DMS153 (cell line): Measurements from ENCODE around the gene COL6A3.

Experiments used
- DNase-seq: peaks from one replicate; lab custom pipeline; 2025; lab: John Stamatoyannopoulos, UW

Gene COL6A3

GRCh38 chr2:237348281-237348865, 65.6 kb downstream of the COL6A3 start:
- no peak for DNase-seq

DNA sequence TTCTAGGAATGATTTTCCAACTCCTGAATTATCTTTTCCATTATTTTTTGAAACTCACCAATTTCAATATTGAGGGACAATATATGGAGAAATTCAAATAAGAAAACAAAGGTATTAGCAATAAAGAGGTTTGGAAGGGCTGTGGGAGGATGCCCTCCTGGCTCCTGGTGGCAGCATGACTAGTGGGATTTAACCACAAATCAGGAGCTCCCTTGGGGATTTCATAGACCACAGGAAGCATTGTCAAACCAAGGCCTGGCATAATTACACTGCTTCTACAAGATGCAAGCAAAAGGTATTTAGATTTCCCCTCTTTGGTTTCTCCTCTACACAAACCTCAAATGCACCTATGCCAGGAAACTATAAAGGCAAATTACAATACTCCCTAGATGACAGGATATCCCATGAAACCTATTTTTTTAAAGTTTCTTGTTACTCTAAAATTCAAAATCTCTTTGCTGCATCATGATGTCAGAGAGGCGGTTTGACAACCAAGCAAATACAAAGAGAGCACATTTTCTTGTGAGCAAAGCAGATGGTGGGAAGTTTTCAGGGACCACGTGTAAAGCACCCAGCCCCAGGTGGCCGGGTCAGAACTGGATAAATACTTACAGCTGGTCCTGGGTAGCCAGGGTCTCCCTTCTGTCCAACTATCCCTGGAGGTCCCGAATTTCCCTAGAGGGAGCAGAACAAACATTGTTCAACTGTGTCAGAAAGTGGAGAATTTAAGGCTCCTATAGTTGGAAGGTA, 67.9 kb downstream of the COL6A3 start:
- DNase-seq, result peak; percentile 5

DNA sequence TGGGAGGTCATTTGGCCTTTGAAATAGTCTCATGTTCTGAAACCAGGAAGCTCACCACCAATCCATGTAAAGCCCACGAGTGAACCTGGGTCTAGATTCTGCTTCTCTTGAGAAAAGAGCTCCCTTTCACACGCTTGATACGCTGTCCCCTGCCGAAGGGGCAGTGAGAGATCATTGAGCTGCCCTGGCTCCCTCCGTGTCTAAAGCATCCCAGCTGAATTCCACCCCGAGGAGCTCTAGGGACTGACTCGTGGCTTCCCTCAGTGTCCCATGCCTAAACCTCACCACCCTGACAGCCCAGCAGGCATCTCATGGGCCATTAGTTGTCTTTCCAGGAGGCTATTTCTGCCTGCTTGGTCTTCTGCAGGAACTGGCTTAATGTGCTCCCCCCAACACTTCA, 68.6 kb downstream of the COL6A3 start:
- no peak for DNase-seq

GRCh38 chr2:237344942-237345341, 69.0 kb downstream of the COL6A3 start:
- no peak for DNase-seq

GRCh38 chr2:237343993-237344392, 70.0 kb downstream of the COL6A3 start:
- no peak for DNase-seq

- DNase-seq, result peak; percentile 83
Measured at GRCh38 chr2:237341872-237342271, 72.1 kb downstream of the COL6A3 start.

DNA sequence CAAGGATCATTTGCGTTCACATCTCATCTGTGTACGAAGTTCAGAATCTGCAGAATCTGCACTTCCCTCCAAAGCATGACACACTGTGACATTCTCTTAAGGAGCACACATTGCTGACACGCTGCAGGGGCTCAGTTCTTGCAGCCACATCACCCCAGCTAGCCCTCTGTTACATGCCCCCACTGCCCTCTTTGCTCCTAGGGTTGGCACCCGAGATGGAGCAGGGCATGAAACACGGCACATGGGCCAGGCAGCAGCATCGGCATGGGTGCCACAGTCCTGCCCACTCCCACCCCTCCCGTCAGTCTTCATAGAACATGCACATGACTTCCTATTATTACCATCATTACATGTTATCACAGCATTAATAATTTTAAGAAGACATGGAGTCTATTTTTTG, 76.4 kb downstream of the COL6A3 start:
- DNase-seq, result no peak

GRCh38 chr2:237336131-237336530, 77.8 kb downstream of the COL6A3 start:
- no peak for DNase-seq

DNA sequence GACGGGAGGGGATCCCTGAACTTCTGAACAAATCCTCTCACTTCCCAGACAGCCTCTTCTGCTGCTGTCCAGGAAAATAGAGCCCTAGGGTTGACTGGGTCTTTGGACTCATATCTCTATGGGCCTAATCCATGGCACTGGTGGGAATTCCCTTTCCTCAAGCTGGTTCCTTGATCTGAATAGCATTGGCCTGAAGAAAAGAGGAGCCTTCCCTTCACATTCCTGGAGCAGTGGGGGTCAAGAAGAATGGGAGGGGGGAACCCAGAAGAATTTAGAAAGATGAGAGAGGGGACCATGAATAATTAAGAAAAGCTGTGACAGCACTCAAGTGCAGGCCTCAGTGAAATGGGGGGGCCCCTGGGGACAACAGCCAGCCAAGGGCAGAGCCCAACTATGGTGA, 80.2 kb downstream of the COL6A3 start:
- no peak for DNase-seq

GRCh38 chr2:237330541-237330940, 83.4 kb downstream of the COL6A3 start:
- DNase-seq, result no peak

- DNase-seq, result peak; percentile 44
Measured at GRCh38 chr2:237327175-237327950, 86.6 kb downstream of the COL6A3 start.

GRCh38 chr2:237326266-237327171, 87.4 kb downstream of the COL6A3 start:
- DNase-seq, result no peak

DNA sequence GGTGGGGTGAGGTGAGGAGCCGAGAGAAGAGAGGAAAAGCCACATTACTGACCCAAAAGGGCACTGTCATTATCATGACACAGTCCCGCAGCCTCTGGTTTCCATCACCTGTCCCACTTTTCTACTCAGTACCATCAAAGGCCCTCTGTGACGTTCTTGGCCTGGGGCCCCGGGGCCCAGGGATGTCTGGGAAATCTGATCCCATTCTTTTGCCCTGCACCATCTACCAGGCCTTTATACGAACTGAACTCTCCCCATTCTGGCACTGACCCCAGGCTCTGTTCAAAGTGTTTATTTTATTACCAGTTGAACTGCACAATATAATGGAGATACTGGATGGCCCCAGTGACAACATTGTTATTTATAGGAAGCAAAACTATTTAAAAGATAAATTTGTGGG, 89.1 kb downstream of the COL6A3 start:
- DNase-seq, result peak; percentile 17

DNA sequence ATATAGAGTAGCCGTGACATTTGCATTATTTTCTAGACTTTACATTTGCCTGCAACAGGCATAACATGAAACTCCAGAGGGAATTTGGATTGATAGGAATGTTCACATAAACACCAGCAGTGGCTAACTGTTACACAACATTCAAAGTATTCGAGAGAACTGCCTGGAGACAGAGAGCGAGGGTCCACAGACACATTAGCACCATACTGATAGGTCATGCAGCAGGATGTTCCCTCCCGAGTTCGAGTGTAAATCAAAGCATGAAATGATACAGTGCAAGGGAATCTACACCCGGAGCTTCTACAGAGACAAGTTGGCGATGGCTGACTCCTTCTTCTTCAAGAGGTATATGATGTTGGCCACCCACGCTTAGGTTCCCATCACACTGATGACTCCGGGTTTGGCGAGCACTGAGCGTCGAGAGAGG, 89.5 kb downstream of the COL6A3 start:
- DNase-seq, result no peak

DNA sequence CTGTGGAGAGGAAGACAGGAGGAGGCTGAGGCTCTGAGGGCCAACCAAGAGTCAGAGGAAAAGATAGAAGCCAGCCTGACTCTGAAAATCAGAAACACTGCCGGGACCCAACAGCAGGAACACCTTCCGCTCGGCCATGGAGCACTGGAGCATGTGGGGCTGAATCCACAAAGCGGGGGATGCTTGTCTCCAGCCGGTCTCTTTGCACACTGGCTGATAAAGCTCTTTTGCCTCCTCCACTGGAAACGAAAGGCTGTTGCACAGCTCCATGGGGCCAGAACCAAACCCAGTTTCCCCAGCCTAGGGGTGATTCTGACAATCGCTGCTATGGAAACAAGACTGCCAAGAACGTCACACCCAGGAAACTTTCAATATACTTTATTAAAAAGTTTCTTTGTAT, 90.3 kb downstream of the COL6A3 start:
- no peak for DNase-seq

DNA sequence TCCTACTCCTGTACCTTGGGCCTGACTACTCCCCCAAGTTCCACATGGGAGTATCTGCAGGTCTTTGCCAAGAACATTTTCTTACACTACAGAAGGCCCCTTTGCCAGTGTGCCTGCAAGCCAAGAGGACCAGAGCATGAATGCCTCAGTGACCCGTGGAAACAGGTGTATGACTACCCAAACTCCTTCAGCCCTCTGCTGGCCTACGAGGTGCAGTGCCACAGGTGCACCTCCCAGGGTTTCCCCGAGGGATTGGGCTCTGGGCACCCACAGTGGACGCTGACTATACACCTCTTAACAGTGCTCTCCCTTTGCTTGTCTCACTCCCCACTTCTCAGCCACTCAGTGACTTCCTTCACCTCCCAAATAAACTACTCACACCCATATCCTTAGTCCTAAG, 91.4 kb downstream of the COL6A3 start:
- no peak for DNase-seq

DNA sequence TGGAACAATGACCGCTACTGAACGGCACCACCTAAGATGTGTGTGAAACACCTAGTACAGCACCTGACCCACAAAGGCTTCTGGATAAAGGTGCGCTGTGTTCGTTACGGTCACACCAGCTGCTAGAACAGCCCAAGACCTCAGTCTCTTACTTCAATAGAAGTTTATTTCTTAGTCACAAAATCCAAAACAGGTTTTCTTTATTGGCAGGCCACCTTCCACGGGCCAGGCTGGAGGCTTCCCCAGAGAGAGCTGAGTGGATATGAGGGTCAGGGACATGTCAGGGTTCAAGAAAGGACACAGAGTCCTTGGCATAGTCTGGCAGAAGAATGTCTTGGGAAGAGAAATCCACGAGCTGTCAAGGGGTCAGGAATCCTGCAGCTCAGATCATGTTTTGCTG, 92.2 kb downstream of the COL6A3 start:
- DNase-seq, result no peak

GRCh38 chr2:237320801-237321560, 93.0 kb downstream of the COL6A3 start:
- no peak for DNase-seq

DNA sequence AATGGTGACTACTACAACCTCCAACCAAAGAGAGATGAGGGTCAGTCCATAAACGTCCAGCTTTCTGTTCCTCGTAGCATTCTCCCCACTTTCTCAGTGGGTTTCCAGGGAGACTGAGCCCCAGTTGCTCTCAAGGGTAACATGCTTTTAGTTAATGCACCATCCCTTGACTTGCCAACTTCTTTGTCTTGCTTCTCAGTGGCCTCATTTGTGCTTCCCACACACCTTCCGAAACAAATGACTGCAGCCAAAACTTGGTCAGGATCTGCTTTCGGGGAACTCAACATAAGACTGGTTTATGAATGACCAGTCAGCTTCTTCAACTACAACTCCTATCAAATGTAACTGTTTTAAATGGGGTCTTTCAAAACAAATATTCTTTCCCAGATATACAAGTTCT, 94.1 kb downstream of the COL6A3 start:
- no peak for DNase-seq

- no peak for DNase-seq
Measured at GRCh38 chr2:237319086-237319820, 94.7 kb downstream of the COL6A3 start.

- DNase-seq, result no peak
Measured at GRCh38 chr2:237316339-237316738, 97.6 kb downstream of the COL6A3 start.
